Measurements from ENCODE around the gene TTC7B. TPM values are rescaled to one million over a fixed set of nuclear protein-coding genes. Genes with fewer than 3 reads are reported as not detected.

The TTC7B gene
- total RNA-seq, 1 experiment from 2014 or later = 70.6 TPM

DNA sequence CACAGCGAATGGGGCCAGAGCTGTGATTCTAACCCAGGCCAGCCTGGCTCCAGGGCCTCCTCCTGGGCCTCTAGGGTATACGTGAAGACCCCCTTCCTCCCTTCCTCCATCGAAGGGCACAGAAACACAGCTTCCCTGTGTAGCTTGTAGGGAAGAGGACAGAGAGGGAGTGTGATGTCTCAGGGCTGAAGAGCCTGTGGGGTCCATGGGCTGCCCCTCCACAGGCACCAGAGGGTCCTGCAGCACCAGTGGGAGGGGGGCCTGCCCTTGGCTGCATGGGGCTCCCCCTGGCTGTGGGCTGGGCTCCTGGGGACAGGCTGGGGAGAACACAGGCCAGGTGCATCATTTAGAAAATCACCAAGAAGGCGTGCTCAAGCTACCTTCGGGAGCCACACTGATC, 240.9 kb downstream of the TTC7B start:
- ChIA-PET RAD21 (ENCODE audit: low non-redundant PET in 1 of 2, low total read pairs in 2 of 2, uncharacterized antibody in 2 of 2, unreplicated experiment in 2 of 2) (no interaction called here), POLR2A (no interaction called here), CTCF (interaction anchor here (1.2 kb wide), 1 partner anchor 274 kb away, joined by 3 read pairs; no protein-coding TSS in a partner anchor)
- H2AFZ ChIP-seq (ENCODE audit: low read depth, low read length, poor library complexity, severe bottlenecking) = no peak overlapping the region
- no peaks in the 10 kb centered on the region for H3K36me3 ChIP-seq (ENCODE audit: control insufficient read depth in 1 of 2, insufficient read depth in 2 of 2, low read length in 2 of 2)
- no peaks in the 10 kb centered on the region for H3K4me1 ChIP-seq (ENCODE audit: control insufficient read depth in 1 of 2, insufficient read depth in 2 of 2, low read length in 2 of 2)
- intact Hi-C loops (cut with micrococcal nuclease) = no loop called here
- H3K9ac ChIP-seq (ENCODE audit: low read length) = no peak overlapping the region
- no peaks in the 10 kb centered on the region for H3K9me2 ChIP-seq (ENCODE audit: insufficient read depth)
- H3K9me3 ChIP-seq (ENCODE audit: control insufficient read depth in 1 of 2, insufficient read depth in 1 of 2, low read depth in 1 of 2, low read length in 2 of 2) = no peaks in the 10 kb centered on the region
- no peak overlapping the region for H3K4me3 ChIP-seq (replicated peaks in 1 of 2; ENCODE audit: low read depth in 1 of 2, low read length in 2 of 2)
- ATAC-seq (no peak), DNase-seq (ENCODE audit: low read depth, low spot score) (no peak)
- no peak overlapping the region for H3K4me2 ChIP-seq (ENCODE audit: low read length)
- no peak overlapping the region for H3K27ac ChIP-seq (ENCODE audit: low read depth, low read length)
- no peaks in the 10 kb centered on the region for H3K27me3 ChIP-seq (ENCODE audit: insufficient read depth, low read length)
- TF ChIP-seq, protein P1, sequence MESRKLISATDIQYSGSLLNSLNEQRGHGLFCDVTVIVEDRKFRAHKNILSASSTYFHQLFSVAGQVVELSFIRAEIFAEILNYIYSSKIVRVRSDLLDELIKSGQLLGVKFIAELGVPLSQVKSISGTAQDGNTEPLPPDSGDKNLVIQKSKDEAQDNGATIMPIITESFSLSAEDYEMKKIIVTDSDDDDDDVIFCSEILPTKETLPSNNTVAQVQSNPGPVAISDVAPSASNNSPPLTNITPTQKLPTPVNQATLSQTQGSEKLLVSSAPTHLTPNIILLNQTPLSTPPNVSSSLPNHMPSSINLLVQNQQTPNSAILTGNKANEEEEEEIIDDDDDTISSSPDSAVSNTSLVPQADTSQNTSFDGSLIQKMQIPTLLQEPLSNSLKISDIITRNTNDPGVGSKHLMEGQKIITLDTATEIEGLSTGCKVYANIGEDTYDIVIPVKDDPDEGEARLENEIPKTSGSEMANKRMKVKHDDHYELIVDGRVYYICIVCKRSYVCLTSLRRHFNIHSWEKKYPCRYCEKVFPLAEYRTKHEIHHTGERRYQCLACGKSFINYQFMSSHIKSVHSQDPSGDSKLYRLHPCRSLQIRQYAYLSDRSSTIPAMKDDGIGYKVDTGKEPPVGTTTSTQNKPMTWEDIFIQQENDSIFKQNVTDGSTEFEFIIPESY (IDR thresholded peaks at IDR 0.05; ENCODE audit: extremely low read depth, insufficient replicate concordance, low read length) = no peak
- TF ChIP-seq, protein P2, sequence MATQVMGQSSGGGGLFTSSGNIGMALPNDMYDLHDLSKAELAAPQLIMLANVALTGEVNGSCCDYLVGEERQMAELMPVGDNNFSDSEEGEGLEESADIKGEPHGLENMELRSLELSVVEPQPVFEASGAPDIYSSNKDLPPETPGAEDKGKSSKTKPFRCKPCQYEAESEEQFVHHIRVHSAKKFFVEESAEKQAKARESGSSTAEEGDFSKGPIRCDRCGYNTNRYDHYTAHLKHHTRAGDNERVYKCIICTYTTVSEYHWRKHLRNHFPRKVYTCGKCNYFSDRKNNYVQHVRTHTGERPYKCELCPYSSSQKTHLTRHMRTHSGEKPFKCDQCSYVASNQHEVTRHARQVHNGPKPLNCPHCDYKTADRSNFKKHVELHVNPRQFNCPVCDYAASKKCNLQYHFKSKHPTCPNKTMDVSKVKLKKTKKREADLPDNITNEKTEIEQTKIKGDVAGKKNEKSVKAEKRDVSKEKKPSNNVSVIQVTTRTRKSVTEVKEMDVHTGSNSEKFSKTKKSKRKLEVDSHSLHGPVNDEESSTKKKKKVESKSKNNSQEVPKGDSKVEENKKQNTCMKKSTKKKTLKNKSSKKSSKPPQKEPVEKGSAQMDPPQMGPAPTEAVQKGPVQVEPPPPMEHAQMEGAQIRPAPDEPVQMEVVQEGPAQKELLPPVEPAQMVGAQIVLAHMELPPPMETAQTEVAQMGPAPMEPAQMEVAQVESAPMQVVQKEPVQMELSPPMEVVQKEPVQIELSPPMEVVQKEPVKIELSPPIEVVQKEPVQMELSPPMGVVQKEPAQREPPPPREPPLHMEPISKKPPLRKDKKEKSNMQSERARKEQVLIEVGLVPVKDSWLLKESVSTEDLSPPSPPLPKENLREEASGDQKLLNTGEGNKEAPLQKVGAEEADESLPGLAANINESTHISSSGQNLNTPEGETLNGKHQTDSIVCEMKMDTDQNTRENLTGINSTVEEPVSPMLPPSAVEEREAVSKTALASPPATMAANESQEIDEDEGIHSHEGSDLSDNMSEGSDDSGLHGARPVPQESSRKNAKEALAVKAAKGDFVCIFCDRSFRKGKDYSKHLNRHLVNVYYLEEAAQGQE (IDR thresholded peaks at IDR 0.05; ENCODE audit: low read depth) = no peak
- TF ChIP-seq POLR2A (IDR thresholded peaks at IDR 0.05; ENCODE audit: borderline replicate concordance, extremely low read depth, insufficient read depth, insufficient read length) = no peak
- TF ChIP-seq ZFX (IDR thresholded peaks at IDR 0.05) = no peak
- no peak for TF ChIP-seq POLR2AphosphoS5 (IDR thresholded peaks at IDR 0.05; ENCODE audit: low read depth, low read length)
- TF ChIP-seq, protein P3, sequence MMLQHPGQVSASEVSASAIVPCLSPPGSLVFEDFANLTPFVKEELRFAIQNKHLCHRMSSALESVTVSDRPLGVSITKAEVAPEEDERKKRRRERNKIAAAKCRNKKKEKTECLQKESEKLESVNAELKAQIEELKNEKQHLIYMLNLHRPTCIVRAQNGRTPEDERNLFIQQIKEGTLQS (IDR thresholded peaks at IDR 0.05) = no peak
- TF ChIP-seq EZH2phosphoT487 (IDR thresholded peaks at IDR 0.05; ENCODE audit: borderline replicate concordance) = no peak
- TF ChIP-seq FOSL1 (IDR thresholded peaks at IDR 0.05; ENCODE audit: low read depth) = no peak
- no peak for TF ChIP-seq SP1 (IDR thresholded peaks at IDR 0.05; ENCODE audit: low read depth)
- no peak for TF ChIP-seq EGR1 (IDR thresholded peaks at IDR 0.05; ENCODE audit: low read depth)
- TF ChIP-seq, protein P4, sequence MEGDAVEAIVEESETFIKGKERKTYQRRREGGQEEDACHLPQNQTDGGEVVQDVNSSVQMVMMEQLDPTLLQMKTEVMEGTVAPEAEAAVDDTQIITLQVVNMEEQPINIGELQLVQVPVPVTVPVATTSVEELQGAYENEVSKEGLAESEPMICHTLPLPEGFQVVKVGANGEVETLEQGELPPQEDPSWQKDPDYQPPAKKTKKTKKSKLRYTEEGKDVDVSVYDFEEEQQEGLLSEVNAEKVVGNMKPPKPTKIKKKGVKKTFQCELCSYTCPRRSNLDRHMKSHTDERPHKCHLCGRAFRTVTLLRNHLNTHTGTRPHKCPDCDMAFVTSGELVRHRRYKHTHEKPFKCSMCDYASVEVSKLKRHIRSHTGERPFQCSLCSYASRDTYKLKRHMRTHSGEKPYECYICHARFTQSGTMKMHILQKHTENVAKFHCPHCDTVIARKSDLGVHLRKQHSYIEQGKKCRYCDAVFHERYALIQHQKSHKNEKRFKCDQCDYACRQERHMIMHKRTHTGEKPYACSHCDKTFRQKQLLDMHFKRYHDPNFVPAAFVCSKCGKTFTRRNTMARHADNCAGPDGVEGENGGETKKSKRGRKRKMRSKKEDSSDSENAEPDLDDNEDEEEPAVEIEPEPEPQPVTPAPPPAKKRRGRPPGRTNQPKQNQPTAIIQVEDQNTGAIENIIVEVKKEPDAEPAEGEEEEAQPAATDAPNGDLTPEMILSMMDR (IDR thresholded peaks at IDR 0.05 in 2 of 3, conservative IDR thresholded peaks at IDR 0.05 in 1 of 3; ENCODE audit: borderline replicate concordance in 1 of 3, insufficient read depth in 1 of 3, low read depth in 2 of 3, low read length in 2 of 3) = no peak
- TF ChIP-seq SRF (IDR thresholded peaks at IDR 0.05; ENCODE audit: low read depth) = no peak
- no peak for TF ChIP-seq TCF7L2 (IDR thresholded peaks at IDR 0.05; ENCODE audit: borderline replicate concordance, extremely low read depth, insufficient read depth, insufficient read length)
- TF ChIP-seq CEBPB (IDR thresholded peaks at IDR 0.05; ENCODE audit: low read depth) = no peak
- no peak for TF ChIP-seq EZH2 (IDR thresholded peaks at IDR 0.05)
- TF ChIP-seq CBX3 (IDR thresholded peaks at IDR 0.05; ENCODE audit: low read depth) = no peak
- no peak for TF ChIP-seq SIN3A (IDR thresholded peaks at IDR 0.05; ENCODE audit: low read depth)
- no peaks in the 10 kb centered on the region for H4K20me1 ChIP-seq (ENCODE audit: insufficient read depth)
- no peaks in the 10 kb centered on the region for H3K79me2 ChIP-seq (ENCODE audit: insufficient read depth, low read length)
- BruUV-seq (replicated peaks) = no TSS peak
